ENCODE results near the gene WDR27. TPM values are rescaled to one million over a fixed set of nuclear protein-coding genes. Genes with fewer than 3 reads are reported as not detected.

The WDR27 gene
- total and polyA plus RNA-seq, 4 donors, result 4.5 to 58.7 (median 40.4) TPM

DNA sequence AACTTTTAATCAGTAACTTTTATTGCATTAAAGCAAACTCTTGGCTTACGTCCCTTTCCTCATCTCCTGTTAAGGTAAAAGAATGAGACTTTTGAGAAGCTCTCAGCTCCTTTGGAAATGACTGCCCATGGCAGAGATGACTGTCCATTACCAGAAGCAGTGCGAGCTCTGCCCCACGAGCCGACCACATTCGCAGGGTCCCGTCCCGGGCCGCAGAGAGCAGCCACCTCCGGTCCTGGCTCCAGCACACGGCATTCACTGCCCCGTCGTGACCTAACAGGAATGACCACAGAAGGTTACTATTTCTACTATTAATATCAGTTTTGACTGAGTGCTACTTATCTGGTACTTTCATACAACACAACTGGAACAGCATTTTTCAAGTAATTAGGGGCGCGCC lies 63.4 kb downstream of the WDR27 start:
- H3K4me1 ChIP-seq (ENCODE audit: control insufficient read depth in 1 of 2, insufficient read depth in 2 of 2, low read length in 2 of 2), result no peaks in the 10 kb centered on the region
- DNase-seq (no peak), ATAC-seq (ENCODE audit: low FRiP score) (no peak)
- no peaks in the 10 kb centered on the region for H3K9me3 ChIP-seq (ENCODE audit: control insufficient read depth, low read length)
- H3K4me3 ChIP-seq (ENCODE audit: low read length in 2 of 2), result no peak overlapping the region
- 91 to 93% methylated on average over 14 of the region's 14 CpGs for WGBS, 2 donors
- H3K27me3 ChIP-seq (ENCODE audit: control insufficient read depth in 1 of 2, insufficient read depth in 2 of 2, low read length in 1 of 2), result no peaks in the 10 kb centered on the region
- peaks cover 0 to 2% of the 10 kb centered on the region in 2 donors for H3K36me3 ChIP-seq (ENCODE audit: control insufficient read depth in 1 of 2, insufficient read depth in 2 of 2, low read length in 1 of 2)
- no peak overlapping the region for H3K27ac ChIP-seq (ENCODE audit: low read depth in 1 of 2, low read length in 2 of 2)
- intact Hi-C loops (cut with DNase I), result no loop called here

GRCh38 chr6:169635345-169635744 lies 66.5 kb downstream of the WDR27 start:
- WGBS, 2 donors, result 95 to 96% methylated on average over 12 of the region's 12 CpGs
- Histone ChIP-seq H3K4me1 (ENCODE audit: control insufficient read depth in 1 of 2, insufficient read depth in 2 of 2, low read length in 2 of 2) (no peaks in the 10 kb centered on the region), H3K36me3 (ENCODE audit: control insufficient read depth in 1 of 2, insufficient read depth in 2 of 2, low read length in 1 of 2) (peaks cover 0 to 2% of the 10 kb centered on the region in 2 donors), H3K27me3 (ENCODE audit: control insufficient read depth in 1 of 2, insufficient read depth in 2 of 2, low read length in 1 of 2) (no peaks in the 10 kb centered on the region), H3K4me3 (ENCODE audit: low read length in 2 of 2) (no peak overlapping the region), H3K9me3 (ENCODE audit: control insufficient read depth, low read length) (no peaks in the 10 kb centered on the region), H3K27ac (ENCODE audit: low read depth in 1 of 2, low read length in 2 of 2) (no peak overlapping the region)
- no peak for DNase-seq
- ATAC-seq (ENCODE audit: low FRiP score), result no peak
- intact Hi-C loops (cut with DNase I), result no loop called here

GRCh38 chr6:169632841-169633240 lies 69.0 kb downstream of the WDR27 start:
- H3K27ac ChIP-seq (ENCODE audit: low read depth in 1 of 2, low read length in 2 of 2), result no peak overlapping the region
- no peaks in the 10 kb centered on the region for H3K4me1 ChIP-seq (ENCODE audit: control insufficient read depth in 1 of 2, insufficient read depth in 2 of 2, low read length in 2 of 2)
- H3K36me3 ChIP-seq (ENCODE audit: control insufficient read depth in 1 of 2, insufficient read depth in 2 of 2, low read length in 1 of 2), result peaks cover 0 to 2% of the 10 kb centered on the region in 2 donors
- H3K4me3 ChIP-seq (ENCODE audit: low read length in 2 of 2), result no peak overlapping the region
- no peaks in the 10 kb centered on the region for H3K9me3 ChIP-seq (ENCODE audit: control insufficient read depth, low read length)
- DNase-seq, result no peak
- no peaks in the 10 kb centered on the region for H3K27me3 ChIP-seq (ENCODE audit: control insufficient read depth in 1 of 2, insufficient read depth in 2 of 2, low read length in 1 of 2)
- intact Hi-C loops (cut with DNase I), result no loop called here
- 95 to 96% methylated on average over 11 of the region's 11 CpGs for WGBS, 2 donors
- ATAC-seq (ENCODE audit: low FRiP score), result no peak

DNA sequence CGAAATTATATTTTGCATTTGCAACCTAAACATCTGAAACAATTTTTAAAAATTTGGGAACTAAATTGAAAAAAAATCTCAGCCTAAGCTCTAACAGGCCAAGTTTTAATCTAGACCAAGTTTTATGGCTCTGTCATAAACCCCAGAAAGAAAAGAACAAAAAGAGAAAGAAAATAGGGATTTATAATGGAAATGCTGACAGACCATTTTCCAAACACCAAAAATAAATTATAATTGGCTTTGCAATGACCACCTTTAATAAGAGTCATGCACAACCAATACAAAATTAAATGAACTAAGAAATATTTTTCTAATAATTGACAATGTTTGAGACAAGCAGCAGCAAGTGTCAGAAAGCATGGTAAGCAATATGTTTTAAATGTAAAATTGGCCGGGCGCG lies 72.6 kb downstream of the WDR27 start:
- ATAC-seq (ENCODE audit: low FRiP score), result no peak
- no peak overlapping the region for H3K4me3 ChIP-seq (ENCODE audit: low read length in 2 of 2)
- 74 to 87% methylated on average over 4 of the region's 4 CpGs for whole genome bisulfite sequencing, 2 donors
- DNase-seq, result no peak
- H3K36me3 ChIP-seq (ENCODE audit: control insufficient read depth in 1 of 2, insufficient read depth in 2 of 2, low read length in 1 of 2), result peaks cover 0 to 4% of the 10 kb centered on the region in 2 donors
- H3K9me3 ChIP-seq (ENCODE audit: control insufficient read depth, low read length), result no peaks in the 10 kb centered on the region
- no peak overlapping the region for H3K27ac ChIP-seq (ENCODE audit: low read depth in 1 of 2, low read length in 2 of 2)
- H3K27me3 ChIP-seq (ENCODE audit: control insufficient read depth in 1 of 2, insufficient read depth in 2 of 2, low read length in 1 of 2), result no peaks in the 10 kb centered on the region
- H3K4me1 ChIP-seq (ENCODE audit: control insufficient read depth in 1 of 2, insufficient read depth in 2 of 2, low read length in 2 of 2), result no peaks in the 10 kb centered on the region
- intact Hi-C loops (cut with DNase I), result no loop called here

DNA sequence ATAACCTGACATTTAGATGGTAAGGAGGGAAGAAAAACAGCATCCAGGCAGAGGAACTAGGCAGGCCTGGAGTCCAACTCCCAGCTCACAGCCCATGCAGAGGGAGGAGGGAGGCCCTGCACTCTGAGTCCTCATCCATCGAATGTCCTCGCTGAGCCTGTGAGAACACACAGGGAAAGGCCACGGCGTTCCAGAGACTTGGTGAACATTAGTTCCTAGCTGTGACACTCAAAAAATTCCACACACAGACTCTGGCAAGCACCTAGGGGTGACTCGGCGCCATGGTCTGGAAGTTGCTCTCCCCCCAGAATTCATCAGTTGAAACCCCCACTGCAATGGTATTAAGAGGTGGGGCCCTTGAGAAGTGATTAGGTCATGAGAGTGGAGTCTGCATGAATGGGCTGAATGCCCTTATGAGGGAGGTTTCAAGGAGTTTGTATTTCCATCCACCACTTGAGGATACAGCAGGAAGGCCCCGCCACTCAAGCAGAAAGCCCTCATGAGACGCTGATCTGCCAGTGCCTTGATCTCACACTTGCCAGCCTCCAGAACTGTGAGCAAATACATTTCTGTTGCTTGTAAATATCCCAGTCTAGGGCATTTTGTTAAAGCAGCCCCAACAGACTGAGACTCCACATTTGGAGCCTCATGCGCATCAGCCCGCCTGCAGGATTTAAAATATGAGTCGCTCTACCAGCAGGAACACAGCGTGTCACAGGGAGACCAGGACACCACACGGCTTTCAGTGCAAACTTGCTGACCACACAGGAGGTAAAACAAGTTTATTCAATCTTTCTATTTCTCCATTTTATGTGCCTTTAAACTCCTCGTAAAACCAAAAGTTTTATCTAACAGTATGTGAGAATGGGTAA lies 73.9 kb downstream of the WDR27 start:
- DNase-seq (no peak), ATAC-seq (ENCODE audit: low FRiP score) (no peak)
- no peak overlapping the region for H3K27ac ChIP-seq (ENCODE audit: low read depth in 1 of 2, low read length in 2 of 2)
- 92 to 93% methylated on average over 14 of the region's 14 CpGs for WGBS, 2 donors
- H3K27me3 ChIP-seq (ENCODE audit: control insufficient read depth in 1 of 2, insufficient read depth in 2 of 2, low read length in 1 of 2), result no peaks in the 10 kb centered on the region
- intact Hi-C loops (cut with DNase I), result no loop called here
- H3K4me3 ChIP-seq (ENCODE audit: low read length in 2 of 2), result no peak overlapping the region
- no peaks in the 10 kb centered on the region for H3K9me3 ChIP-seq (ENCODE audit: control insufficient read depth, low read length)
- no peaks in the 10 kb centered on the region for H3K4me1 ChIP-seq (ENCODE audit: control insufficient read depth in 1 of 2, insufficient read depth in 2 of 2, low read length in 2 of 2)
- peaks cover 0 to 4% of the 10 kb centered on the region in 2 donors for H3K36me3 ChIP-seq (ENCODE audit: control insufficient read depth in 1 of 2, insufficient read depth in 2 of 2, low read length in 1 of 2)

DNA sequence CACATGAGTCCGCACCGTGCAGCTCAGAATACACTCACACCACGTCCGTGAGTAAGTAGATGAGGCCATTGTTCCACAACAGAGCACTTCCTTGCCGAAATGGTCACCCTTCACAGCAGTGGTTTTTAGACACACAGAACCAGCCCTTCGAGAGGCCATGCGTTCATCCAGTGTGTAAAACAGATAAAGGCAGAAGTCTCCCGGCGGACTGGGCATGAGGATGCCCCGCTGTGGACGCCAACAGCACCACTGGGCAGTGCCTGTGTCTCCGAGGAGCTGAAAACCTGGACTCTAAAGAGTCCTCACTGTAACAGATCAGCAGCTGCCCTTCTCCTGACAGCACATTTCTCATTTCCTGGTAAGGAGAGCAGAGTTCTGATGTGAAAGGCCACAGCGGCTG lies 75.2 kb downstream of the WDR27 start:
- ATAC-seq (ENCODE audit: low FRiP score), result no peak
- H3K36me3 ChIP-seq (ENCODE audit: control insufficient read depth in 1 of 2, insufficient read depth in 2 of 2, low read length in 1 of 2), result peaks cover 0 to 4% of the 10 kb centered on the region in 2 donors
- H3K27ac ChIP-seq (ENCODE audit: low read depth in 1 of 2, low read length in 2 of 2), result no peak overlapping the region
- no peaks in the 10 kb centered on the region for H3K9me3 ChIP-seq (ENCODE audit: control insufficient read depth, low read length)
- WGBS, 2 donors, result 93 to 94% methylated on average over 13 of the region's 13 CpGs
- no peaks in the 10 kb centered on the region for H3K27me3 ChIP-seq (ENCODE audit: control insufficient read depth in 1 of 2, insufficient read depth in 2 of 2, low read length in 1 of 2)
- no peak overlapping the region for H3K4me3 ChIP-seq (ENCODE audit: low read length in 2 of 2)
- DNase-seq, result no peak
- intact Hi-C loops (cut with DNase I), result no loop called here
- H3K4me1 ChIP-seq (ENCODE audit: control insufficient read depth in 1 of 2, insufficient read depth in 2 of 2, low read length in 2 of 2), result no peaks in the 10 kb centered on the region

- H3K36me3 ChIP-seq (ENCODE audit: control insufficient read depth in 1 of 2, insufficient read depth in 2 of 2, low read length in 1 of 2), result peaks cover 0 to 4% of the 10 kb centered on the region in 2 donors
- DNase-seq (no peak), ATAC-seq (ENCODE audit: low FRiP score) (no peak)
- H3K27ac ChIP-seq (ENCODE audit: low read depth in 1 of 2, low read length in 2 of 2), result no peak overlapping the region
- 91 to 98% methylated on average over 8 of the region's 8 CpGs for WGBS, 2 donors
- H3K4me1 ChIP-seq (ENCODE audit: control insufficient read depth in 1 of 2, insufficient read depth in 2 of 2, low read length in 2 of 2), result no peaks in the 10 kb centered on the region
- H3K9me3 ChIP-seq (ENCODE audit: control insufficient read depth, low read length), result no peaks in the 10 kb centered on the region
- intact Hi-C loops (cut with DNase I), result no loop called here
- no peaks in the 10 kb centered on the region for H3K27me3 ChIP-seq (ENCODE audit: control insufficient read depth in 1 of 2, insufficient read depth in 2 of 2, low read length in 1 of 2)
- no peak overlapping the region for H3K4me3 ChIP-seq (ENCODE audit: low read length in 2 of 2)
Observed at GRCh38 chr6:169626169-169626568, 75.7 kb downstream of the WDR27 start.

- DNase-seq, result no peak
- Histone ChIP-seq H3K27me3 (ENCODE audit: control insufficient read depth in 1 of 2, insufficient read depth in 2 of 2, low read length in 1 of 2) (no peaks in the 10 kb centered on the region), H3K27ac (ENCODE audit: low read depth in 1 of 2, low read length in 2 of 2) (no peak overlapping the region), H3K4me3 (ENCODE audit: low read length in 2 of 2) (no peak overlapping the region), H3K36me3 (ENCODE audit: control insufficient read depth in 1 of 2, insufficient read depth in 2 of 2, low read length in 1 of 2) (peaks cover 0 to 4% of the 10 kb centered on the region in 2 donors), H3K9me3 (ENCODE audit: control insufficient read depth, low read length) (no peaks in the 10 kb centered on the region), H3K4me1 (ENCODE audit: control insufficient read depth in 1 of 2, insufficient read depth in 2 of 2, low read length in 2 of 2) (no peaks in the 10 kb centered on the region)
- WGBS, 2 donors, result 96% methylated on average over 15 of the region's 15 CpGs
- intact Hi-C loops (cut with DNase I), result no loop called here
- ATAC-seq (ENCODE audit: low FRiP score), result no peak
Observed at GRCh38 chr6:169625376-169625775, 76.5 kb downstream of the WDR27 start.

DNA sequence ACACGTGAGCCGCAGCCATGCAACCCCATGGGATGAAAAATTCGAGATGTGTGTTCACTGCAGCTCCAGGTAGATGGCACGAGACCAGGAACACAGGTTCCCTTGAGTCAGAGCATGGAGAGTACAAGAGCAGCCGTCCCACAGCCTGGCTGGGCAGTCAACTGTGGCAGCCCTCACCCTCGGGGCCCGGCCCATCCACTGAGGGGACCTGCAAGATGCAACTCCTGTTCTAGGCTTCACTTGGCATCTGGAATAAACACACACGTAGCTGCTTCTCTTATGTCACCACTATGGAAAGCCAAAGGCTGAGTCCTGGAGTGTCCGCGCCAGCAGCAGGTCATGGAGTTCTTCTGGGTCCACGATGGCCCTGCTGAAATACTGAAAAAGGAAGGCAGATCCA lies 77.0 kb downstream of the WDR27 start:
- H3K36me3 ChIP-seq (ENCODE audit: control insufficient read depth in 1 of 2, insufficient read depth in 2 of 2, low read length in 1 of 2), result peaks cover 0 to 4% of the 10 kb centered on the region in 2 donors
- H3K27me3 ChIP-seq (ENCODE audit: control insufficient read depth in 1 of 2, insufficient read depth in 2 of 2, low read length in 1 of 2), result no peaks in the 10 kb centered on the region
- H3K4me3 ChIP-seq (ENCODE audit: low read length in 2 of 2), result no peak overlapping the region
- WGBS, 2 donors, result 90 to 94% methylated on average over 11 of the region's 11 CpGs
- DNase-seq (no peak), ATAC-seq (ENCODE audit: low FRiP score) (no peak)
- H3K4me1 ChIP-seq (ENCODE audit: control insufficient read depth in 1 of 2, insufficient read depth in 2 of 2, low read length in 2 of 2), result no peaks in the 10 kb centered on the region
- H3K9me3 ChIP-seq (ENCODE audit: control insufficient read depth, low read length), result no peaks in the 10 kb centered on the region
- H3K27ac ChIP-seq (ENCODE audit: low read depth in 1 of 2, low read length in 2 of 2), result no peak overlapping the region
- intact Hi-C loops (cut with DNase I), result no loop called here
